COLO668 (cell line): ENCODE data around the gene HERC4.
"Not testable (repeated sequence)": the region's sequence is repeated elsewhere in the genome, so short reads cannot be mapped to it uniquely, and the experiment has no call there.

ENCODE experiments used
- DNase-seq: peaks from one replicate; lab custom pipeline; 2025; ENCODE audit not compliant: unreplicated experiment; lab: John Stamatoyannopoulos, UW

HERC4 gene

GRCh38 chr10:67971311-67971710 lies 103.8 kb downstream of the HERC4 start:
- no peak for DNase-seq

DNA sequence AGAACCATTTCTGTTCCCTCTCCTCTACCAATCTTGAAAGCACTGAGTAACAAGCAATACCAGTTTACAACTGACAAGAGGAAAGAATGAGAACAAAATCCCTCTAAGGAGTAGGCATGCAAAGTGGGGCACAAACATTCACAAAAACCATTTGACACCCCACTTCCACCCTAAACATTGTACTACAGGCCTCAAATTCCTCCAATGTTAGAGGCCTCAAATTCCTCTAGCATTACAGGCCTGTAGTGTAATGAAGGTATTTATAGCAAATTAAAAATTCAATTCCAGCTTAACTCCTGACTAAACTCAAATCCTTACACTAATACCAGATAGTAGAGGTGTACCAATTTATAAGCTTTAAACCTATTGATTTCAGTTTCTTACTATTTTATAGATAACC lies 105.2 kb downstream of the HERC4 start:
- no peak for DNase-seq

GRCh38 chr10:67966035-67966434 lies 109.0 kb downstream of the HERC4 start:
- not testable (repeated sequence) for DNase-seq

- DNase-seq = no peak
Measured at GRCh38 chr10:67965456-67965855, 109.6 kb downstream of the HERC4 start.

GRCh38 chr10:67959839-67960476 lies 115.1 kb downstream of the HERC4 start:
- no peak for DNase-seq

- no peak for DNase-seq
Measured at GRCh38 chr10:67955614-67956013, 119.5 kb downstream of the HERC4 start.

GRCh38 chr10:67943917-67944316 lies 131.2 kb downstream of the HERC4 start:
- DNase-seq = no peak

DNA sequence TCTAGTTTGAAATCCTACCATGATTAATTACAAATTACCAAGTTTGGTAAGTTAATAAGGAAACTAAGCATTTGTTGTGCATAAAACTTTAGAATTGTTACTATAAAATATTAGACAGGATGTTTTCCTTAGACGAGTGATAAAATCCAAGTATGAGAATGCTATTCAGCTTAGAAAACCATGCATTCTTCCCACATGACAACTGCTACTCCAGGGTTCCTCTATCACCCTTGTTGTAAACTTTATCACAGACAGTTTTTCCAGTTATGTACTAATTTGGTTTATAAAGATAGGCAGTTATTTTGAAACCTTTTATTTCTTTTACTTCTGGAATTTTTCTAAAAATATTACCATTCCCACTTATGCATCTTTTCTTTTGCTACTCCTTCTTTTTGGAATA lies 138.7 kb downstream of the HERC4 start:
- no peak for DNase-seq

- no peak for DNase-seq
Measured at GRCh38 chr10:67935223-67935622, 139.9 kb downstream of the HERC4 start.

DNA sequence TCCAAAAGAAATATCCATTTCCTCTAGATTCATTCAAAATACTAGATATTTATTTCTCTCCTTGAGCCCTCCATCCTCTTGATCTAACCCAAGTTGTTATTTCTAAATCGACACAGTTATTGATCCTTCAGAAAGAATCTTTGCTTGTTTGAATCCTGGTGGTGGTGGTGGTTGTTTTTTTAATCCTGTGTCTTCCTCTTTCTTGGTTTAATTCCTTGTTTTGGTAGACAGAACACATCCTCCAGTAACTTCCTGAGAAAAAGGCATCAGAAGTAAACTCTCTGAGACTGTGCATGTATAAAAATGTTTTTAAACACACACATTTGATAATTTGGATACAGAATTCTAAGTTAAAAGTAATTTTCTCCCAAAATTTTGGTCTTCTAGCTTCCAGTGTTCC lies 140.7 kb downstream of the HERC4 start:
- DNase-seq = no peak

- DNase-seq = no peak
Measured at GRCh38 chr10:67933199-67933598, 141.9 kb downstream of the HERC4 start.

DNA sequence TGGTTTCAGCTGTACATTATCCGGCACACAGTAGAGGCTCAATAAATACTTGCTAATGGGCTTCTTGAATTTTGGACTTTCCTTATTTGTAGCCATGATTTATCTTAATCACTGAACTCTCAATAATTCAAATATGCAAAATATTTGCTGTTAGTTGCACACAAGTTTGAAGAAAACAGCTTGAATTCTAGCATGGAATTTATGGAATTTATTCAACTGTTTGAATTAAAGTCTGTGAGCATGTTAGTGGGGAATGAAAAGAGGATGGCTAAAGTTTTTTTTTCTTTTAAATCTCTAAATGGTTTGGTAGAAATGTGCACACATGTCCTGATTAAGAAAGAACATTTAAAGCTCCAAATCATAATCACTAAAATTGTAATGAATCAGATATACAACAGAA lies 148.1 kb downstream of the HERC4 start:
- no peak for DNase-seq

DNA sequence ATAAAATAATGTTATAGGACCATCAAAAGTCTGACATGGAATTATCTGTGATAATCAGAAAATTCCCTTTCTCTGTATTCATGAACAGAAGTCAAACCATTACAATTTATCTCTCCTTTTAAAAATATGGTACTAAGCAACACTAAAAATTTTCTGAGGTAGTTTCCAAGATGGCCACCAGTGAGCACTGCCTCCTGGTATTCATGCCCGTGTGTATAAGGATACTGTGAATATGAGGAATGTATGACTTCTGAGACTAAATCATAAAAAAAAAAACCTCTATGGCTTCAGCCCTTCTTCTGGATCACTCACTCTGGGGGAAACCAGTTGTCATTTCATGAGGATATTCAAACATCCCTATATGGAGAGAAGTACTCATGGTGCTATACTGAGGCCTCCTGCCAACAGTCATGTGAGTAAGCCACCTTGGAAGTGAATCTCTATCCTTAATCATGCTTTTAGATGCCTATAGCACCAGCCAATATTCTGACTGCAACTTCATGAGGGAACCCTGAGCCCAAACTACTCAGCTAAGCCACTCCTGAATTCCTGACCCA lies 149.6 kb downstream of the HERC4 start:
- DNase-seq = no peak

DNA sequence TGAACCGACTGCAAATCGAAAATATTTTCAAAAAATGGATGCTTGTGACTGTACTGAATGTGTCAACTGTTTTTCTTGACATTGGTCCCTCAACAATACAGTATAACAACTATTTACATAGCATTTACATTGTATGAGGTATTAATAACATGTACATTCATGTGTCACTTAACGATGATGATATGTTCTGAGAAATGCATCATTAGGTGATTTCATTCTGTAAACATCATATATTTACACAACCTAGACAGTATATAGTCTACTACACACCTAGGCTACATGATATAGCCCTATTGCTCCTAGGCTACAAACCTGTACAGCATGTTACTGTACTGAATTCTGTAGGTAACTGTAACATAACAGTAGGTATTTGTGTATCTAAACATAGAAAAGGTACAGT lies 150.9 kb downstream of the HERC4 start:
- no peak for DNase-seq

GRCh38 chr10:67923551-67923950 lies 151.5 kb downstream of the HERC4 start:
- no peak for DNase-seq

DNA sequence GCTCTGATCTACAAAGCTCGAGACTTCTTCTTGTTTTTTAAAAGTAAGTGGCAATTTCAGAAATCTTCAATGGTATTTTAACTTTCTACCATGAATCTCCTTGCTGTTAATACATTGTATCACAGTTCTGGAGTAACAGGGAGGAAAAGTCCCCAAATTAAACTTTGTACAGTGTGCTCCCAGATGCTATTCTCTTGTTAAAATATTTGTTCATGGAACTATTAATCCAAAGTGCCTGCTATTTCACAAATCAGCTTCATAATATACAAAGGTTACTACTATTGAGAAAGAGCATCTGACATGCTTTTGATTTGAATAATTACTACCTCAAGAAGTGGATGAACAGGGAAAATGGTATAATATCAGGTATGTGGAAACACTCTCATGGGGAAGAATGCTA lies 154.0 kb downstream of the HERC4 start:
- DNase-seq = no peak

DNA sequence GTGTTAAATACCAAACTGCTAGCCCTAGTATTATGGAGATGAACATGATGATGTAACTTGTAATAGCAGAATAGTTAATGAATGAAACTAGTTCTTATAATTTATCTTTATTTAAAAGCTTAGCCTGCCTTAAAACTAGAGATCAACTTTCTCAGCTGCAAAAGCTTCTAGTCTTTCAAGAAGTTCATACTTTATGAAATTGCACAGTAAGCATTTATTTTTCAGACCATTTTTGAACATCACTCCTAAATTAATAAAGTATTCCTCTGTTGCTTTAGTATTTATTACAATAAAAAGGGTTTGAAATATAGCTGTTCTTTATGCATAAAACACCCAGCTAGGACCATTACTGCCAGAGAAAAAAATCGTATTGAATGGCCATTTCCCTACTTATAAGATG lies 157.4 kb downstream of the HERC4 start:
- no peak for DNase-seq

DNA sequence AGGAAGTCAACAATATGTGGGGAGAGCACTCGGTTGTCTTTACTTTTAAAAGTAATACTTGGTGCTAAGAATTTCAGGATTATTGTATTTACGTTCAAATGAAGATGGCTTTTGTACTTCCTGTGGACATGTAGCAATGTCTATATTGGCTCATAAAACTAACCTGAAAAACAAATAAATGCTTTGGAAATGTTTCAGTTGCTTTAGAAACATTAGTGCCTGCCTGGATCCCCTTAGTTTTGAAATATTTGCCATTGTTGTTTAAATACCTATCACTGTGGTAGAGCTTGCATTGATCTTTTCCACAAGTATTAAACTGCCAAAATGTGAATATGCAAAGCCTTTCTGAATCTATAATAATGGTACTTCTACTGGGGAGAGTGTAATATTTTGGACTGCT lies 157.9 kb downstream of the HERC4 start:
- DNase-seq = no peak

- DNase-seq = no peak
Measured at GRCh38 chr10:67914777-67915340, 160.2 kb downstream of the HERC4 start.

- no peak for DNase-seq
Measured at GRCh38 chr10:67912331-67912946, 162.6 kb downstream of the HERC4 start.

- no peak for DNase-seq
Measured at GRCh38 chr10:67903581-67903980, 171.5 kb downstream of the HERC4 start.

DNA sequence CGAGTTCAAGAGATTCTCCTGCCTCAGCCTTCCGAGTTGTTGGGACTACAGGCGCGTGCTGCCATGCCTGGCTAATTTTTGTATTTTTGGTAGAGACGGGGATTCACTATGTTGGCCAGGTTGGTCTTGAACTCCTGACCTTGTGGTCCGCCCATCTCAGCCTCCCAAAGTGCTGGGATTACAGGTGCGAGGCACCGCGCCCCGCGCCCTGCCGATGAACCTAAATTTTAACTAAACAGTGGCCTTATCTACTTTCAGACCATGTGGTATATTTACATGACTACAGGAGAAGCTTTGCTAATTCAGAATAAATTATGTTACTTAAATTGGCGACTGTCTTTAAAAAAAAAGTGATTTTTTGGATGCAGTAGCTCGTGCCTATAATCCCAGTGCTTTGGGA lies 181.4 kb downstream of the HERC4 start:
- no peak for DNase-seq
